GM12892 (cell line): ENCODE data around the gene ZDHHC7.
"Not testable (repeated sequence)": the region's sequence is repeated elsewhere in the genome, so short reads cannot be mapped to it uniquely, and the experiment has no call there.

Experiments used
- POLR2A ChIP-seq: IDR thresholded peaks from 2 replicates; pipeline ENCODE4 v1.6.1; 2011; ENCODE audit warnings: low read depth, low read length, control low read depth
- POLR2AphosphoS5 ChIP-seq: IDR thresholded peaks from 2 replicates; pipeline ENCODE4 v1.6.1; 2011; ENCODE audit warnings: low read depth, low read length, control low read depth

GRCh38 chr16:85054321-85054720 lies 43.0 kb upstream of the ZDHHC7 start:
- not testable (repeated sequence) for TF ChIP-seq POLR2A, POLR2AphosphoS5
